Measurements from ENCODE around the gene DST. TPM values are rescaled to one million over a fixed set of nuclear protein-coding genes. Genes with fewer than 3 reads are reported as not detected.

The DST gene
- total RNA-seq, 1 experiment from 2014 or later: 144 TPM

- no peak overlapping the region for H3K27ac ChIP-seq (ENCODE audit: low read depth, low read length)
- RAD21 ChIA-PET (ENCODE audit: low non-redundant PET in 1 of 2, low total read pairs in 2 of 2, uncharacterized antibody in 2 of 2, unreplicated experiment in 2 of 2): no interaction called here
- TF ChIP-seq ZBTB33 (IDR thresholded peaks at IDR 0.05; ENCODE audit: extremely low read depth, insufficient replicate concordance, low read length) (no peak), EZH2phosphoT487 (IDR thresholded peaks at IDR 0.05; ENCODE audit: borderline replicate concordance) (no peak), POLR2AphosphoS5 (IDR thresholded peaks at IDR 0.05; ENCODE audit: low read depth, low read length) (no peak), ZNF274 (IDR thresholded peaks at IDR 0.05; ENCODE audit: low read depth, low read length) (no peak), MAX (IDR thresholded peaks at IDR 0.05) (no peak), EZH2 (IDR thresholded peaks at IDR 0.05) (no peak), POLR2A (IDR thresholded peaks at IDR 0.05; ENCODE audit: borderline replicate concordance, extremely low read depth, insufficient read depth, insufficient read length) (no peak)
- intact Hi-C loops (cut with micrococcal nuclease): no loop called here
- no peaks in the 10 kb centered on the region for H3K9me3 ChIP-seq (ENCODE audit: control insufficient read depth in 1 of 2, insufficient read depth in 1 of 2, low read depth in 1 of 2, low read length in 2 of 2)
- H4K20me1 ChIP-seq (ENCODE audit: insufficient read depth): 0 out of 2 replicates have a peak, but pooled peaks cover 3% of the 10 kb centered on the region
- ATAC-seq (no peak), DNase-seq (ENCODE audit: low read depth, low spot score) (no peak)
- no peaks in the 10 kb centered on the region for H3K9me2 ChIP-seq (ENCODE audit: insufficient read depth)
- CTCF ChIA-PET: interaction anchor here (1.1 kb wide), 1 partner anchor 12 kb away, joined by 3 read pairs; no protein-coding TSS in a partner anchor
- POLR2A ChIA-PET: no interaction called here
- H3K79me2 ChIP-seq (ENCODE audit: insufficient read depth, low read length): no peaks in the 10 kb centered on the region
- H3K9ac ChIP-seq (ENCODE audit: low read length): no peak overlapping the region
- no peaks in the 10 kb centered on the region for H3K27me3 ChIP-seq (ENCODE audit: insufficient read depth, low read length)
- H3K36me3 ChIP-seq (ENCODE audit: control insufficient read depth in 1 of 2, insufficient read depth in 2 of 2, low read length in 2 of 2): peaks cover 22 to 56% of the 10 kb centered on the region in 2 experiments
- H3K4me1 ChIP-seq (ENCODE audit: control insufficient read depth in 1 of 2, insufficient read depth in 2 of 2, low read length in 2 of 2): no peaks in the 10 kb centered on the region
- no peak overlapping the region for H2AFZ ChIP-seq (ENCODE audit: low read depth, low read length, poor library complexity, severe bottlenecking)
- no peak overlapping the region for H3K4me3 ChIP-seq (replicated peaks in 1 of 2; ENCODE audit: low read depth in 1 of 2, low read length in 2 of 2)
- no TSS peak for BruUV-seq (replicated peaks)
- no peak overlapping the region for H3K4me2 ChIP-seq (ENCODE audit: low read length)
These were observed 17.3 kb downstream of the DST start for GRCh38 chr6:56625356-56625755.

GRCh38 chr6:56624728-56625069 lies 18.0 kb downstream of the DST start:
- ATAC-seq: no peak
- peaks cover 21 to 57% of the 10 kb centered on the region in 2 experiments for H3K36me3 ChIP-seq (ENCODE audit: control insufficient read depth in 1 of 2, insufficient read depth in 2 of 2, low read length in 2 of 2)
- no peak for DNase-seq (ENCODE audit: low read depth, low spot score)
- H3K9ac ChIP-seq (ENCODE audit: low read length): no peak overlapping the region
- intact Hi-C loops (cut with micrococcal nuclease): no loop called here
- no peaks in the 10 kb centered on the region for H3K9me3 ChIP-seq (ENCODE audit: control insufficient read depth in 1 of 2, insufficient read depth in 1 of 2, low read depth in 1 of 2, low read length in 2 of 2)
- no peak overlapping the region for H3K27ac ChIP-seq (ENCODE audit: low read depth, low read length)
- H3K4me1 ChIP-seq (ENCODE audit: control insufficient read depth in 1 of 2, insufficient read depth in 2 of 2, low read length in 2 of 2): no peaks in the 10 kb centered on the region
- TF ChIP-seq CBX3 (IDR thresholded peaks at IDR 0.05; ENCODE audit: low read depth) (no peak), TCF7L2 (IDR thresholded peaks at IDR 0.05; ENCODE audit: borderline replicate concordance, extremely low read depth, insufficient read depth, insufficient read length) (no peak), ZBTB33 (IDR thresholded peaks at IDR 0.05; ENCODE audit: extremely low read depth, insufficient replicate concordance, low read length) (no peak), ELF1 (IDR thresholded peaks at IDR 0.05; ENCODE audit: borderline replicate concordance, low read depth) (no peak)
- no peak overlapping the region for H2AFZ ChIP-seq (ENCODE audit: low read depth, low read length, poor library complexity, severe bottlenecking)
- no peak overlapping the region for H3K4me3 ChIP-seq (replicated peaks in 1 of 2; ENCODE audit: low read depth in 1 of 2, low read length in 2 of 2)
- H3K9me2 ChIP-seq (ENCODE audit: insufficient read depth): no peaks in the 10 kb centered on the region
- H3K79me2 ChIP-seq (ENCODE audit: insufficient read depth, low read length): no peaks in the 10 kb centered on the region
- no TSS peak for BruUV-seq (replicated peaks)
- POLR2A ChIA-PET: interaction anchor here (0.6 kb wide), 1 partner anchor 163 kb away, joined by 3 read pairs; no protein-coding TSS in a partner anchor
- RAD21 ChIA-PET (ENCODE audit: low non-redundant PET in 1 of 2, low total read pairs in 2 of 2, uncharacterized antibody in 2 of 2, unreplicated experiment in 2 of 2): no interaction called here
- no peaks in the 10 kb centered on the region for H3K27me3 ChIP-seq (ENCODE audit: insufficient read depth, low read length)
- H3K4me2 ChIP-seq (ENCODE audit: low read length): no peak overlapping the region
- H4K20me1 ChIP-seq (ENCODE audit: insufficient read depth): 0 out of 2 replicates have a peak, but pooled peaks cover 3% of the 10 kb centered on the region
- CTCF ChIA-PET: no interaction called here
